GM21619 (cell line): Measurements from ENCODE around the gene TGFBR1.
"Not testable (repeated sequence)": the region's sequence is repeated elsewhere in the genome, so short reads cannot be mapped to it uniquely, and the experiment has no call there.

ENCODE experiments used
- ATAC-seq: cut with Tn5 transposase; IDR thresholded peaks from one replicate; pipeline ENCODE4 v1.9.1; 2021; ENCODE audit not compliant: unreplicated experiment

Gene TGFBR1

GRCh38 chr9:99184475-99185347 is 79.8 kb downstream of the TGFBR1 start:
- peak; percentile 53 for ATAC-seq

GRCh38 chr9:99185348-99185632 is 80.4 kb downstream of the TGFBR1 start:
- no peak for ATAC-seq

GRCh38 chr9:99185934-99186333 is 81.0 kb downstream of the TGFBR1 start:
- no peak for ATAC-seq

GRCh38 chr9:99187311-99187710 is 82.4 kb downstream of the TGFBR1 start:
- ATAC-seq, result no peak

GRCh38 chr9:99189186-99189585 is 84.3 kb downstream of the TGFBR1 start:
- no peak for ATAC-seq

- no peak for ATAC-seq
These were observed 85.1 kb downstream of the TGFBR1 start for GRCh38 chr9:99189887-99190596.

- no peak for ATAC-seq
These were observed 85.8 kb downstream of the TGFBR1 start for GRCh38 chr9:99190597-99191283.

GRCh38 chr9:99192786-99193465 is 88.0 kb downstream of the TGFBR1 start:
- no peak for ATAC-seq

- ATAC-seq, result no peak
These were observed 88.5 kb downstream of the TGFBR1 start for GRCh38 chr9:99193466-99193821.

- not testable (repeated sequence) for ATAC-seq
These were observed 91.6 kb downstream of the TGFBR1 start for GRCh38 chr9:99196484-99196883.

GRCh38 chr9:99197124-99197630 is 92.3 kb downstream of the TGFBR1 start:
- no peak for ATAC-seq

- ATAC-seq, result no peak
These were observed 93.1 kb downstream of the TGFBR1 start for GRCh38 chr9:99197987-99198386.

- ATAC-seq, result no peak
These were observed 95.1 kb downstream of the TGFBR1 start for GRCh38 chr9:99199938-99200539.

GRCh38 chr9:99201603-99202002 is 96.7 kb downstream of the TGFBR1 start:
- no peak for ATAC-seq
